GM06990 (cell line): ENCODE measurements around the gene OCRL.

Experiments used
- DNase-seq: peaks from one replicate; pipeline ENCODE4 v3.0.0-alpha.2; 2011; ENCODE audit not compliant: insufficient read length; ENCODE audit errors: extremely low read depth
- H3K27me3 ChIP-seq: replicated peaks from 2 replicates; pipeline ENCODE4 v1.6.0; 2011; ENCODE audit warnings: low read length; ENCODE audit not compliant: control insufficient read depth, insufficient read depth
- H3K36me3 ChIP-seq: 2 replicates; pipeline ENCODE4 v1.5.1; 2011; ENCODE audit warnings: low read length; ENCODE audit not compliant: control insufficient read depth, insufficient read depth
- H3K4me3 ChIP-seq: replicated peaks from 2 replicates; pipeline ENCODE4 v1.5.1; 2011; ENCODE audit warnings: low read depth, mild to moderate bottlenecking, control low read depth, low read length
- CTCF ChIP-seq: IDR thresholded peaks from 2 replicates; pipeline ENCODE4 v1.5.1; 2011; ENCODE audit warnings: low read length, control low read depth, mild to moderate bottlenecking, inconsistent platforms; ENCODE audit not compliant: insufficient read depth, poor library complexity, severe bottlenecking

Gene OCRL

GRCh38 chrX:129497146-129497843 lies 42.8 kb upstream of the OCRL start:
- no peak for TF ChIP-seq CTCF
- Histone ChIP-seq H3K27me3 (no peaks in the 10 kb centered on the region), H3K4me3 (no peak overlapping the region), H3K36me3 (no peaks in the 10 kb centered on the region)
- DNase-seq = no peak

GRCh38 chrX:129510331-129510730 lies 29.7 kb upstream of the OCRL start:
- H3K36me3 ChIP-seq = no peaks in the 10 kb centered on the region
- no peak for DNase-seq
- TF ChIP-seq CTCF = no peak

GRCh38 chrX:129511689-129512088 lies 28.4 kb upstream of the OCRL start:
- Histone ChIP-seq H3K36me3 (no peaks in the 10 kb centered on the region), H3K27me3 (no peaks in the 10 kb centered on the region), H3K4me3 (no peak overlapping the region)
- DNase-seq = no peak
- TF ChIP-seq CTCF = no peak

More at GRCh38 chrX:129510331-129510730, 29.7 kb upstream of the OCRL start:
- H3K4me3 ChIP-seq = no peak overlapping the region
- no peaks in the 10 kb centered on the region for H3K27me3 ChIP-seq

GRCh38 chrX:129512409-129512808 lies 27.6 kb upstream of the OCRL start:
- H3K4me3 ChIP-seq = no peak overlapping the region
- no peak for DNase-seq
- no peak for TF ChIP-seq CTCF
- H3K27me3 ChIP-seq = no peaks in the 10 kb centered on the region
- no peaks in the 10 kb centered on the region for H3K36me3 ChIP-seq

- Histone ChIP-seq H3K4me3 (no peak overlapping the region), H3K36me3 (no peaks in the 10 kb centered on the region), H3K27me3 (no peaks in the 10 kb centered on the region)
- DNase-seq = no peak
- TF ChIP-seq CTCF = no peak
Measured at GRCh38 chrX:129516402-129516801, 23.7 kb upstream of the OCRL start.

GRCh38 chrX:129520151-129520550 lies 19.9 kb upstream of the OCRL start:
- H3K27me3 ChIP-seq = no peaks in the 10 kb centered on the region
- no peak for DNase-seq
- TF ChIP-seq CTCF = no peak
- H3K4me3 ChIP-seq = no peak overlapping the region
- no peaks in the 10 kb centered on the region for H3K36me3 ChIP-seq
